Astrocyte (in vitro differentiated cells and primary cell): ENCODE data around the gene PKNOX2. TPM values are rescaled to one million over a fixed set of nuclear protein-coding genes. Genes with fewer than 3 reads are reported as not detected.

Source experiments
- DNase-seq: peaks from one replicate; pipeline ENCODE4 v3.0.0-alpha.2; 2010; ENCODE audit warnings: low read depth
- FAIRE-seq: peaks from 2 replicates; lab custom pipeline; 2011; peaks lifted over from hg19 to GRCh38; lab: Jason Lieb, UNC
- H2AFZ ChIP-seq: 2 replicates; pipeline ENCODE4 v1.6.0; 2012; ENCODE audit warnings: low read depth, low read length, inconsistent platforms
- H3K27ac ChIP-seq: 2 replicates; pipeline ENCODE4 v1.5.1; 2011; ENCODE audit warnings: low read depth, low read length, inconsistent platforms
- H3K27me3 ChIP-seq: 2 replicates; pipeline ENCODE4 v1.6.0; 2011; ENCODE audit warnings: low read length, inconsistent platforms; ENCODE audit not compliant: insufficient read depth
- H3K36me3 ChIP-seq: 2 replicates; pipeline ENCODE4 v1.5.1; 2011; ENCODE audit warnings: low read length, inconsistent platforms; ENCODE audit not compliant: insufficient read depth
- H3K4me1 ChIP-seq: 2 replicates; pipeline ENCODE4 v1.5.1; 2011; ENCODE audit warnings: low read length, inconsistent platforms; ENCODE audit not compliant: insufficient read depth
- H3K4me2 ChIP-seq: 2 replicates; pipeline ENCODE4 v1.6.0; 2012; ENCODE audit warnings: low read length, inconsistent platforms
- H3K4me3 ChIP-seq: 2 replicates; pipeline ENCODE4 v1.5.1; 2011; ENCODE audit warnings: low read depth, mild to moderate bottlenecking, low read length, inconsistent platforms; ENCODE audit not compliant: insufficient read depth
- H3K79me2 ChIP-seq: 2 replicates; pipeline ENCODE4 v1.6.0; 2012; ENCODE audit warnings: mild to moderate bottlenecking, low read length, inconsistent platforms; ENCODE audit not compliant: insufficient read depth
- H3K9ac ChIP-seq: 2 replicates; pipeline ENCODE4 v1.6.0; 2012; ENCODE audit warnings: mild to moderate bottlenecking, low read length, inconsistent platforms
- H3K9me3 ChIP-seq: 2 replicates; pipeline ENCODE4 v1.5.1; 2012; ENCODE audit warnings: low read depth, mild to moderate bottlenecking, low read length, inconsistent platforms; ENCODE audit not compliant: insufficient read depth
- H4K20me1 ChIP-seq: 2 replicates; pipeline ENCODE4 v1.6.0; 2012; ENCODE audit warnings: low read length, inconsistent platforms; ENCODE audit not compliant: insufficient read depth
- H3K27ac Mint-ChIP-seq: one replicate; pipeline ENCODE4 v1.8.0; 2021; ENCODE audit warnings: mild to moderate bottlenecking, mixed read lengths; ENCODE audit not compliant: unreplicated experiment
- H3K27me3 Mint-ChIP-seq: one replicate; pipeline ENCODE4 v1.8.0; 2021; ENCODE audit warnings: low read depth, mixed read lengths; ENCODE audit not compliant: unreplicated experiment
- H3K36me3 Mint-ChIP-seq: one replicate; pipeline ENCODE4 v1.8.0; 2021; ENCODE audit warnings: low read depth, mixed read lengths; ENCODE audit not compliant: unreplicated experiment
- H3K4me1 Mint-ChIP-seq: one replicate; pipeline ENCODE4 v1.8.0; 2021; ENCODE audit warnings: low read depth, mixed read lengths; ENCODE audit not compliant: unreplicated experiment
- H3K4me3 Mint-ChIP-seq: one replicate; pipeline ENCODE4 v1.8.0; 2021; ENCODE audit warnings: mild to moderate bottlenecking, moderate library complexity, mixed read lengths; ENCODE audit not compliant: unreplicated experiment
- H3K9me3 Mint-ChIP-seq: one replicate; pipeline ENCODE4 v1.8.0; 2021; ENCODE audit warnings: mild to moderate bottlenecking, mixed read lengths; ENCODE audit not compliant: unreplicated experiment
- EZH2 ChIP-seq: IDR thresholded peaks from 2 replicates; pipeline ENCODE4 v1.6.1; 2012; ENCODE audit warnings: mild to moderate bottlenecking, low read length, inconsistent platforms; ENCODE audit not compliant: insufficient read depth
- total RNA-seq: library from RNA; stranded (reverse); gene quantifications from 2 replicates; pipeline ENCODE4 v1.2.1, GENCODE V29; 2021
- TF ChIP-seq, protein P1 (sequence below): IDR thresholded peaks from 2 replicates; pipeline ENCODE4 v1.5.1; 2011; ENCODE audit warnings: low read depth, mild to moderate bottlenecking, inconsistent platforms, low read length, moderate library complexity; ENCODE audit not compliant: insufficient read depth

The PKNOX2 gene
- total RNA-seq, 1 donor from 2014 or later: 53.4 TPM

GRCh38 chr11:125129316-125129993 is 35.1 kb upstream of the PKNOX2 start:
- Histone ChIP-seq H3K27me3 (no peaks in the 10 kb centered on the region), H3K4me3 (no peak overlapping the region), H2AFZ (peak overlapping the region; percentile 31), H3K4me1 (no peaks in the 10 kb centered on the region), H3K9me3 (no peaks in the 10 kb centered on the region), H3K79me2 (no peaks in the 10 kb centered on the region), H3K9ac (no peak overlapping the region), H3K27ac (no peak overlapping the region), H3K4me2 (peak overlapping the region; percentile 32), H3K36me3 (no peaks in the 10 kb centered on the region), H4K20me1 (no peaks in the 10 kb centered on the region)
- DNase-seq (no peak), FAIRE-seq (no peak)
- H3K27me3 Mint-ChIP-seq: peaks cover 11% of the 10 kb centered on the region
- H3K36me3 Mint-ChIP-seq: no peaks in the 10 kb centered on the region
- no peak for TF ChIP-seq EZH2
- TF ChIP-seq, protein P1, sequence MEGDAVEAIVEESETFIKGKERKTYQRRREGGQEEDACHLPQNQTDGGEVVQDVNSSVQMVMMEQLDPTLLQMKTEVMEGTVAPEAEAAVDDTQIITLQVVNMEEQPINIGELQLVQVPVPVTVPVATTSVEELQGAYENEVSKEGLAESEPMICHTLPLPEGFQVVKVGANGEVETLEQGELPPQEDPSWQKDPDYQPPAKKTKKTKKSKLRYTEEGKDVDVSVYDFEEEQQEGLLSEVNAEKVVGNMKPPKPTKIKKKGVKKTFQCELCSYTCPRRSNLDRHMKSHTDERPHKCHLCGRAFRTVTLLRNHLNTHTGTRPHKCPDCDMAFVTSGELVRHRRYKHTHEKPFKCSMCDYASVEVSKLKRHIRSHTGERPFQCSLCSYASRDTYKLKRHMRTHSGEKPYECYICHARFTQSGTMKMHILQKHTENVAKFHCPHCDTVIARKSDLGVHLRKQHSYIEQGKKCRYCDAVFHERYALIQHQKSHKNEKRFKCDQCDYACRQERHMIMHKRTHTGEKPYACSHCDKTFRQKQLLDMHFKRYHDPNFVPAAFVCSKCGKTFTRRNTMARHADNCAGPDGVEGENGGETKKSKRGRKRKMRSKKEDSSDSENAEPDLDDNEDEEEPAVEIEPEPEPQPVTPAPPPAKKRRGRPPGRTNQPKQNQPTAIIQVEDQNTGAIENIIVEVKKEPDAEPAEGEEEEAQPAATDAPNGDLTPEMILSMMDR: no peak
- no peak overlapping the region for H3K4me3 Mint-ChIP-seq
- peaks cover 1% of the 10 kb centered on the region for H3K9me3 Mint-ChIP-seq
- H3K27ac Mint-ChIP-seq: peak overlapping the region; percentile 85
- H3K4me1 Mint-ChIP-seq: peaks cover 18% of the 10 kb centered on the region

DNA sequence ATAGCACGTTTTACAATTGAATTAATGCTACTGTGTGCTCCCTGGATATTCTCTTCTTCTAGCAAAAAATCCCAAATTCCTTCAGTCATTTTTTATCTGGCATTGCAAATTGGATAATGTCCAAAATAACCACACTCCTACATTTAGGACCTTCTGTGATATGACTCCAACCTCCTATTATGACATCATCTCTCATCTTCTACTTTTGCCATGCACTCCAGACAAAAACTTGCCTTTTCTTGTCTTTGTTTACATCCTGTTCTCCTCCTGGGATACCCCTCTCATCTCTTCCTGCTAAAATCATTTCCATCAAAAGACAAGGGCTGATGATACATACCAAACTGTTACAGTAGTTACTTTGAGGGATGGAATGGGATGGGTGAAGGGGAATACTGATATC is 32.5 kb upstream of the PKNOX2 start:
- H3K4me1 ChIP-seq: no peaks in the 10 kb centered on the region
- no peak overlapping the region for H3K27ac ChIP-seq
- H3K9ac ChIP-seq: no peak overlapping the region
- peaks cover 6% of the 10 kb centered on the region for H3K27me3 Mint-ChIP-seq
- H2AFZ ChIP-seq: no peak overlapping the region
- no peaks in the 10 kb centered on the region for H3K36me3 Mint-ChIP-seq
- FAIRE-seq (no peak), DNase-seq (no peak)
- no peak overlapping the region for H3K4me3 ChIP-seq
- no peak overlapping the region for H3K4me2 ChIP-seq
- no peaks in the 10 kb centered on the region for H4K20me1 ChIP-seq
- H3K4me1 Mint-ChIP-seq: peaks cover 18% of the 10 kb centered on the region
- TF ChIP-seq, protein P1: no peak
- no peak for TF ChIP-seq EZH2
- H3K9me3 ChIP-seq: no peaks in the 10 kb centered on the region
- H3K27me3 ChIP-seq: peaks cover 2% of the 10 kb centered on the region
- H3K79me2 ChIP-seq: no peaks in the 10 kb centered on the region
- H3K36me3 ChIP-seq: no peaks in the 10 kb centered on the region
- H3K27ac Mint-ChIP-seq: no peak overlapping the region
- H3K4me3 Mint-ChIP-seq: no peak overlapping the region
- peaks cover 1% of the 10 kb centered on the region for H3K9me3 Mint-ChIP-seq

DNA sequence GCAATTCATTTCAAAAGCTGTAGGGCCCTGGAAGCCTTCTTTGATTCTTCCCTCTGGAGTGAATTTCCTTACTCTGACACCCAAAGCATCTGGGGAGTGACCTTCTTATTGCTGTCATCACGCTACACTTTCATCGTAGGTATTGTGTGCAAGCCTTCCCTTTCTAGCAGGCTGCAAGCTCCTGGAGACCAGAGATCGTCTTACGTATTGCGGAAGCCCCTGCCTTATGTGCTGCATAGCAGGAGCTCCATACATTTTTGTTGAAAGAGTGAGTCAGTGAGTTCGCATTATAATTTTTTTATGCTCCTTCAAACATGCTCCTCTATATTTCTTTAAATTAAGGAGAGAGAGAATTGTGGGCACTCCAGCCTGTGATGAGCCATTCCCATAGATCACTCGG is 32.0 kb upstream of the PKNOX2 start:
- peaks cover 2% of the 10 kb centered on the region for H3K27me3 ChIP-seq
- TF ChIP-seq, protein P1: no peak
- TF ChIP-seq EZH2: no peak
- no peak for DNase-seq
- Mint-ChIP-seq H3K27ac (no peak overlapping the region), H3K27me3 (peaks cover 7% of the 10 kb centered on the region), H3K4me3 (no peak overlapping the region), H3K9me3 (peaks cover 1% of the 10 kb centered on the region), H3K36me3 (no peaks in the 10 kb centered on the region), H3K4me1 (peaks cover 18% of the 10 kb centered on the region)
- H3K4me2 ChIP-seq: no peak overlapping the region
- no peaks in the 10 kb centered on the region for H3K36me3 ChIP-seq
- H3K4me1 ChIP-seq: no peaks in the 10 kb centered on the region
- no peak overlapping the region for H3K27ac ChIP-seq
- no peak overlapping the region for H3K9ac ChIP-seq
- H3K4me3 ChIP-seq: no peak overlapping the region
- H2AFZ ChIP-seq: no peak overlapping the region
- H3K79me2 ChIP-seq: no peaks in the 10 kb centered on the region
- no peaks in the 10 kb centered on the region for H4K20me1 ChIP-seq
- no peak for FAIRE-seq
- H3K9me3 ChIP-seq: no peaks in the 10 kb centered on the region
